Measurements from ENCODE around the gene TSPAN5. TPM values are rescaled to one million over a fixed set of nuclear protein-coding genes. Genes with fewer than 3 reads are reported as not detected.
A peak's percentile ranks its signal among the peaks of the same experiment; 100 is the strongest.

The TSPAN5 gene
- total and polyA plus RNA-seq, 10 donors: 4.6 to 33.6 (median 22.9) TPM

- H3K4me1 ChIP-seq: peaks cover 0 to 10% (median 2%) of the 10 kb centered on the region in 6 donors
- no peak overlapping the region for H3K4me3 ChIP-seq
- H3K27ac ChIP-seq: no peak overlapping the region
- WGBS, 5 donors: 77 to 89% (median 84%) methylated on average over 3 of the region's 3 CpGs
- TF ChIP-seq POLR2AphosphoS5 (IDR thresholded peaks at IDR 0.05) (no peak), POLR2A (IDR thresholded peaks at IDR 0.05) (no peak)
- TF ChIP-seq, protein P1, sequence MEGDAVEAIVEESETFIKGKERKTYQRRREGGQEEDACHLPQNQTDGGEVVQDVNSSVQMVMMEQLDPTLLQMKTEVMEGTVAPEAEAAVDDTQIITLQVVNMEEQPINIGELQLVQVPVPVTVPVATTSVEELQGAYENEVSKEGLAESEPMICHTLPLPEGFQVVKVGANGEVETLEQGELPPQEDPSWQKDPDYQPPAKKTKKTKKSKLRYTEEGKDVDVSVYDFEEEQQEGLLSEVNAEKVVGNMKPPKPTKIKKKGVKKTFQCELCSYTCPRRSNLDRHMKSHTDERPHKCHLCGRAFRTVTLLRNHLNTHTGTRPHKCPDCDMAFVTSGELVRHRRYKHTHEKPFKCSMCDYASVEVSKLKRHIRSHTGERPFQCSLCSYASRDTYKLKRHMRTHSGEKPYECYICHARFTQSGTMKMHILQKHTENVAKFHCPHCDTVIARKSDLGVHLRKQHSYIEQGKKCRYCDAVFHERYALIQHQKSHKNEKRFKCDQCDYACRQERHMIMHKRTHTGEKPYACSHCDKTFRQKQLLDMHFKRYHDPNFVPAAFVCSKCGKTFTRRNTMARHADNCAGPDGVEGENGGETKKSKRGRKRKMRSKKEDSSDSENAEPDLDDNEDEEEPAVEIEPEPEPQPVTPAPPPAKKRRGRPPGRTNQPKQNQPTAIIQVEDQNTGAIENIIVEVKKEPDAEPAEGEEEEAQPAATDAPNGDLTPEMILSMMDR (IDR thresholded peaks at IDR 0.05 in 8 of 11, conservative IDR thresholded peaks at IDR 0.05 in 3 of 11): no peak
- DNase-seq: no peak
- no peaks in the 10 kb centered on the region for H3K36me3 ChIP-seq
- intact Hi-C loops (cut with DNase I; ENCODE audit: low total_unique reads): no loop called here
- no peaks in the 10 kb centered on the region for H3K9me3 ChIP-seq
- H3K27me3 ChIP-seq (replicated peaks in 1 of 7): no peaks in the 10 kb centered on the region
These were observed 98.1 kb downstream of the TSPAN5 start for GRCh38 chr4:98560321-98560720.

GRCh38 chr4:98558471-98559169 is 99.8 kb downstream of the TSPAN5 start:
- DNase-seq: no peak
- intact Hi-C loops (cut with DNase I; ENCODE audit: low total_unique reads): no loop called here
- H3K27ac ChIP-seq: no peak overlapping the region
- 86 to 90% (median 87%) methylated on average over 6 of the region's 6 CpGs for WGBS, 5 donors
- H3K9me3 ChIP-seq: no peaks in the 10 kb centered on the region
- H3K4me1 ChIP-seq: peaks cover 0 to 8% (median 1%) of the 10 kb centered on the region in 6 donors
- no peaks in the 10 kb centered on the region for H3K27me3 ChIP-seq (replicated peaks in 1 of 7)
- H3K4me3 ChIP-seq: no peak overlapping the region
- no peaks in the 10 kb centered on the region for H3K36me3 ChIP-seq
- TF ChIP-seq POLR2AphosphoS5 (IDR thresholded peaks at IDR 0.05): no peak
- TF ChIP-seq, protein P1 (IDR thresholded peaks at IDR 0.05 in 8 of 11, conservative IDR thresholded peaks at IDR 0.05 in 3 of 11): no peak
- TF ChIP-seq POLR2A (IDR thresholded peaks at IDR 0.05): no peak

- H3K4me1 ChIP-seq: peaks cover 0 to 8% (median 1%) of the 10 kb centered on the region in 6 donors
- TF ChIP-seq POLR2AphosphoS5 (IDR thresholded peaks at IDR 0.05) (no peak), POLR2A (IDR thresholded peaks at IDR 0.05) (no peak)
- TF ChIP-seq, protein P1 (IDR thresholded peaks at IDR 0.05 in 8 of 11, conservative IDR thresholded peaks at IDR 0.05 in 3 of 11): no peak
- WGBS, 5 donors: 72 to 82% (median 79%) methylated on average over 7 of the region's 7 CpGs
- H3K9me3 ChIP-seq: no peaks in the 10 kb centered on the region
- no peaks in the 10 kb centered on the region for H3K27me3 ChIP-seq (replicated peaks in 1 of 7)
- no peak for DNase-seq
- peak overlapping the region in 1 of 8 donors; percentile 2 for H3K27ac ChIP-seq
- intact Hi-C loops (cut with DNase I; ENCODE audit: low total_unique reads): no loop called here
- no peaks in the 10 kb centered on the region for H3K36me3 ChIP-seq
- H3K4me3 ChIP-seq: no peak overlapping the region
These were observed 101.1 kb downstream of the TSPAN5 start for GRCh38 chr4:98557194-98557892.

DNA sequence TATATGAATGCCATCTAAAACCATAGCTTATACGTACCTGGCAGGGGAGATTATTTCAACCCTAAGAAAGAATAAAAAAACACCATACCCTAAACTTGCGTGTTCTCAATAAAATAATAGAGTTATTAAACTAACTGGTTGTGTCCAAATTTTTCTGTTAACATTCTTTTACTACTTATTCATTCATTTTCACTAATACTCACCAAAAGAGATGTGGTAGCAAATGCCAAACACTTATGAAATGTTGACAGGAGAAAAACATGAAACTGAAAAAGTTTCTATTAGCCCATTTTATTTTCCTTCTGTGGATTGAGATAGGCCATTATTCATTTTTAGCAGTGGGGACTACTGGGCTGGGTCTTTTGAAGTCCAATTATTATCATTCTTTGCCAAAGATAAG is 102.0 kb downstream of the TSPAN5 start:
- Histone ChIP-seq H3K9me3 (no peaks in the 10 kb centered on the region), H3K27ac (no peak overlapping the region), H3K4me3 (no peak overlapping the region), H3K36me3 (no peaks in the 10 kb centered on the region), H3K4me1 (peaks cover 0 to 8% (median 1%) of the 10 kb centered on the region in 6 donors), H3K27me3 (replicated peaks in 1 of 7) (no peaks in the 10 kb centered on the region)
- WGBS, 5 donors: 88 to 98% (median 94%) methylated on average over 2 of the region's 2 CpGs
- no peak for DNase-seq
- intact Hi-C loops (cut with DNase I; ENCODE audit: low total_unique reads): no loop called here
- TF ChIP-seq, protein P1 (IDR thresholded peaks at IDR 0.05 in 8 of 11, conservative IDR thresholded peaks at IDR 0.05 in 3 of 11): no peak
- TF ChIP-seq POLR2A (IDR thresholded peaks at IDR 0.05) (no peak), POLR2AphosphoS5 (IDR thresholded peaks at IDR 0.05) (no peak)
